ENCODE results near the gene ENAH.
"Not testable (repeated sequence)": the region's sequence is repeated elsewhere in the genome, so short reads cannot be mapped to it uniquely, and the experiment has no call there.

DNA sequence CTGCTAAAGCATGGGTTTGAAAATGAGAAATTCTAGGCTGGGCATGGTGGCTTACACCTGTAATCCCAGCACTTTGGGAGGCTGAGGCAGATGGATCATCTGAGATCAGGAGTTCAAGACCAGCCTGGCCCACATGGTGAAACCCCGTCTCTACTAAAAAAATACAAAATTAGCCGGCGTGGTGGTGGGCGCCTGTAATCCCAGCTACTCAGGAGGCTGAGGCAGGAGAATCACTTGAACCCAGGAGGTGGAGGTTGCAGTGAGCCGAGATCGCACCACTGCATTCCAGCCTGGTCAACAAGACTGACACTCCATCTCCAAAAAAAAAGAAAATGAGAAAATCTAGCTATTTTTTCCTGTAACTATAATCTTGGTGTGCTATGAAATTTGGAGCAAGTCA, 40.8 kb upstream of the ENAH start:
- TF ChIP-seq POLR2A (IDR thresholded peaks at IDR 0.05; ENCODE audit: low read length); GATA1 (IDR thresholded peaks at IDR 0.05; ENCODE audit: low read depth, low read length): not testable (repeated sequence)

Data from erythroblast (primary cell).